ENCODE results near the gene CEP68.

GRCh38 chr2:65019675-65020195, 36.5 kb upstream of the CEP68 start:
- TF ChIP-seq MXI1 (IDR thresholded peaks at IDR 0.05; ENCODE audit: low read depth, low read length) (no peak), CTCF (IDR thresholded peaks at IDR 0.05) (no peak), SIN3A (IDR thresholded peaks at IDR 0.05; ENCODE audit: borderline replicate concordance, low read depth, low read length) (no peak), CHD2 (IDR thresholded peaks at IDR 0.05; ENCODE audit: low read length, partially characterized antibody) (no peak), POLR2AphosphoS5 (IDR thresholded peaks at IDR 0.05; ENCODE audit: low read depth, low read length) (no peak), YY1 (IDR thresholded peaks at IDR 0.05; ENCODE audit: low read depth) (no peak), ZBTB33 (IDR thresholded peaks at IDR 0.05; ENCODE audit: borderline replicate concordance, low read depth) (no peak), RAD21 (IDR thresholded peaks at IDR 0.05; ENCODE audit: low read length) (no peak), FOXM1 (IDR thresholded peaks at IDR 0.05; ENCODE audit: low read depth) (no peak), RFX5 (IDR thresholded peaks at IDR 0.05; ENCODE audit: low read length) (no peak)
